ENCODE data around the gene ITPK1.

Gene ITPK1

GRCh38 chr14:92969430-92969829, 146.3 kb downstream of the ITPK1 start:
- TF ChIP-seq CTCF (conservative IDR thresholded peaks at IDR 0.05; ENCODE audit: low read depth, low read length), result no peak
- H3K4me2 ChIP-seq, result no peak overlapping the region
- H3K36me3 ChIP-seq (ENCODE audit: insufficient read depth), result no peaks in the 10 kb centered on the region
- no peak overlapping the region for H3K27ac ChIP-seq
- H3K9ac ChIP-seq, result no peak overlapping the region
- no peaks in the 10 kb centered on the region for H3K27me3 ChIP-seq (ENCODE audit: insufficient read depth, low read depth)
- no peaks in the 10 kb centered on the region for H4K20me1 ChIP-seq (ENCODE audit: insufficient read depth)
- H3K4me3 ChIP-seq (IDR thresholded peaks at IDR 0.05; ENCODE audit: insufficient read depth, low read depth, low read length), result no peak overlapping the region
- H3K4me1 ChIP-seq (ENCODE audit: low read depth, poor library complexity, severe bottlenecking), result no peaks in the 10 kb centered on the region
- no peaks in the 10 kb centered on the region for H3K79me2 ChIP-seq (ENCODE audit: insufficient read depth, low read depth)
- H2AFZ ChIP-seq (ENCODE audit: low read depth), result no peak overlapping the region

DNA sequence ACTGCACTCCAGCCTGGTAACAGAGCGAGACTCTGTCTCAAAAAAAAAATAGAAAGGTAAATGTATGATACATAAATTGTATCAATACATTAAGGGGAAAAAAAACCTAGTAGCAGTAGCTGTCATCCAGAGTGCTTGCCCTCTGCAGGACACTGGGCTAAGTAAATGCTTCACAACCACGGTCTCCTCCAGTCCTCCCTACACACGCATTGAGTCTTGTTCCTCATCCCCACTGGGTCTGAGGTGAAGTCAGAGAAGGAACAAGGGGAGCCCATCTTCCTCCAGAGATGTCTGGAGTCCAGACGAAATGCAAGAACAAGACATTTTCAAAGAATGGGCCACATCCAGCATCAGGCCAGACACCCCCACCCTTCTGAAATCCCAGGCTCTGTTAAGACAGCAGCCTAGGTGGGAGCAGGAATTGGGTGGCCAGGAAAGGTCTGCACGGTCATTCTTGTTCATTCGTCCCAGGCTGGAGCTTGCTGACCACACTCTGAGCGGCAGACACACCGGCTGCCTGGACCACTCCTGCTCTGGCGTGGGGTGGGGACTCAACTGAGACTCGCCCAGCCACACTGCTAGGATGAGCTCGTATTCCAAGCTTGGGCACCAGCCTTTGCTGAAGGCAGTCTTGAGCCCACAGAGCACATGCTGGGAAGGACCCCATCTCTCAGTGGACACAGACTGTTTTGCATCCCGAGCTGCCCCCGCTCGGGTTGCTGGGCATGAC, 147.3 kb downstream of the ITPK1 start:
- H3K4me2 ChIP-seq, result no peak overlapping the region
- no peak overlapping the region for H3K27ac ChIP-seq
- no peaks in the 10 kb centered on the region for H3K79me2 ChIP-seq (ENCODE audit: insufficient read depth, low read depth)
- H3K4me1 ChIP-seq (ENCODE audit: low read depth, poor library complexity, severe bottlenecking), result no peaks in the 10 kb centered on the region
- no peak overlapping the region for H3K4me3 ChIP-seq (IDR thresholded peaks at IDR 0.05; ENCODE audit: insufficient read depth, low read depth, low read length)
- no peak overlapping the region for H3K9ac ChIP-seq
- TF ChIP-seq CTCF (conservative IDR thresholded peaks at IDR 0.05; ENCODE audit: low read depth, low read length), result no peak
- no peaks in the 10 kb centered on the region for H4K20me1 ChIP-seq (ENCODE audit: insufficient read depth)
- H3K27me3 ChIP-seq (ENCODE audit: insufficient read depth, low read depth), result no peaks in the 10 kb centered on the region
- no peak overlapping the region for H2AFZ ChIP-seq (ENCODE audit: low read depth)
- no peaks in the 10 kb centered on the region for H3K36me3 ChIP-seq (ENCODE audit: insufficient read depth)

GRCh38 chr14:92967346-92967926, 148.3 kb downstream of the ITPK1 start:
- TF ChIP-seq CTCF (conservative IDR thresholded peaks at IDR 0.05; ENCODE audit: low read depth, low read length), result no peak
- Histone ChIP-seq H3K27ac (no peak overlapping the region), H3K4me3 (IDR thresholded peaks at IDR 0.05; ENCODE audit: insufficient read depth, low read depth, low read length) (no peak overlapping the region), H4K20me1 (ENCODE audit: insufficient read depth) (no peaks in the 10 kb centered on the region), H3K36me3 (ENCODE audit: insufficient read depth) (no peaks in the 10 kb centered on the region), H2AFZ (ENCODE audit: low read depth) (no peak overlapping the region), H3K27me3 (ENCODE audit: insufficient read depth, low read depth) (no peaks in the 10 kb centered on the region), H3K4me1 (ENCODE audit: low read depth, poor library complexity, severe bottlenecking) (no peaks in the 10 kb centered on the region), H3K79me2 (ENCODE audit: insufficient read depth, low read depth) (no peaks in the 10 kb centered on the region), H3K9ac (no peak overlapping the region), H3K4me2 (no peak overlapping the region)

- Histone ChIP-seq H3K9ac (no peak overlapping the region), H3K27me3 (ENCODE audit: insufficient read depth, low read depth) (no peaks in the 10 kb centered on the region), H3K79me2 (ENCODE audit: insufficient read depth, low read depth) (no peaks in the 10 kb centered on the region), H4K20me1 (ENCODE audit: insufficient read depth) (no peaks in the 10 kb centered on the region), H2AFZ (ENCODE audit: low read depth) (no peak overlapping the region), H3K4me3 (IDR thresholded peaks at IDR 0.05; ENCODE audit: insufficient read depth, low read depth, low read length) (no peak overlapping the region), H3K4me1 (ENCODE audit: low read depth, poor library complexity, severe bottlenecking) (no peaks in the 10 kb centered on the region), H3K4me2 (no peak overlapping the region), H3K27ac (no peak overlapping the region), H3K36me3 (ENCODE audit: insufficient read depth) (no peaks in the 10 kb centered on the region)
- no peak for TF ChIP-seq CTCF (conservative IDR thresholded peaks at IDR 0.05; ENCODE audit: low read depth, low read length)
Observed at GRCh38 chr14:92965281-92965680, 150.4 kb downstream of the ITPK1 start.

Measured in KMS-11 (cell line).